ENCODE data around the gene RAB3GAP1. TPM values are rescaled to one million over a fixed set of nuclear protein-coding genes. Genes with fewer than 3 reads are reported as not detected.

Gene RAB3GAP1
- total RNA-seq, 1 experiment from 2014 or later = 36.8 TPM

- no peak overlapping the region for H3K4me2 ChIP-seq
- H3K36me3 ChIP-seq (ENCODE audit: low read depth) = peaks cover 11% of the 10 kb centered on the region; the same call in 1 of the 2 replicates
- BruUV-seq (replicated peaks) = no TSS peak
- H3K27ac ChIP-seq = no peak overlapping the region
- no peak overlapping the region for H2AFZ ChIP-seq
- no peaks in the 10 kb centered on the region for H3F3A ChIP-seq (ENCODE audit: insufficient read depth, low read depth)
- no peaks in the 10 kb centered on the region for H3K9me3 ChIP-seq (ENCODE audit: insufficient read depth, low read depth)
- no peak for DNase-seq
- H3K4me1 ChIP-seq (replicated peaks; ENCODE audit: insufficient read depth) = no peaks in the 10 kb centered on the region
- intact Hi-C loops (cut with micrococcal nuclease; ENCODE audit: unreplicated experiment) = no loop called here
- CTCF ChIA-PET = no interaction called here
- H4K20me1 ChIP-seq (ENCODE audit: insufficient read depth) = 0 out of 2 replicates have a peak, but pooled peaks cover 3% of the 10 kb centered on the region
- no peak overlapping the region for H3K4me3 ChIP-seq
- H3K27me3 ChIP-seq (ENCODE audit: insufficient read depth, low read depth) = no peaks in the 10 kb centered on the region
- no peak for TF ChIP-seq EZH2 (IDR thresholded peaks at IDR 0.05; ENCODE audit: low read depth)
- TF ChIP-seq CTCF (conservative IDR thresholded peaks at IDR 0.05) = no peak
- no peaks in the 10 kb centered on the region for H3K79me2 ChIP-seq (ENCODE audit: low read depth)
- no peaks in the 10 kb centered on the region for H3K9me2 ChIP-seq (ENCODE audit: insufficient read depth)
- POLR2A ChIA-PET (ENCODE audit: unreplicated experiment) = no interaction called here
Observed at GRCh38 chr2:135169900-135170753, 118.0 kb downstream of the RAB3GAP1 start.

- CTCF ChIA-PET = no interaction called here
- Histone ChIP-seq H3K36me3 (ENCODE audit: low read depth) (peaks cover 13% of the 10 kb centered on the region; the same call in 1 of the 2 replicates), H3K4me3 (no peak overlapping the region), H4K20me1 (ENCODE audit: insufficient read depth) (no peaks in the 10 kb centered on the region), H3F3A (ENCODE audit: insufficient read depth, low read depth) (peaks cover 3% of the 10 kb centered on the region; the same call in 1 of the 2 replicates), H3K4me1 (replicated peaks; ENCODE audit: insufficient read depth) (no peaks in the 10 kb centered on the region), H3K4me2 (no peak overlapping the region), H3K9me3 (ENCODE audit: insufficient read depth, low read depth) (no peaks in the 10 kb centered on the region), H2AFZ (no peak overlapping the region), H3K27ac (no peak overlapping the region), H3K27me3 (ENCODE audit: insufficient read depth, low read depth) (no peaks in the 10 kb centered on the region), H3K9me2 (ENCODE audit: insufficient read depth) (no peaks in the 10 kb centered on the region), H3K79me2 (ENCODE audit: low read depth) (no peaks in the 10 kb centered on the region)
- POLR2A ChIA-PET (ENCODE audit: unreplicated experiment) = no interaction called here
- DNase-seq = no peak
- BruUV-seq (replicated peaks) = no TSS peak
- intact Hi-C loops (cut with micrococcal nuclease; ENCODE audit: unreplicated experiment) = no loop called here
- TF ChIP-seq EZH2 (IDR thresholded peaks at IDR 0.05; ENCODE audit: low read depth) = no peak
- no peak for TF ChIP-seq CTCF (conservative IDR thresholded peaks at IDR 0.05)
Observed at GRCh38 chr2:135174049-135174809, 122.1 kb downstream of the RAB3GAP1 start.

- H3K27me3 ChIP-seq (ENCODE audit: insufficient read depth, low read depth) = no peaks in the 10 kb centered on the region
- POLR2A ChIA-PET (ENCODE audit: unreplicated experiment) = no interaction called here
- H3K4me3 ChIP-seq = no peak overlapping the region
- H3K27ac ChIP-seq = no peak overlapping the region
- no peaks in the 10 kb centered on the region for H3K9me2 ChIP-seq (ENCODE audit: insufficient read depth)
- H3K4me1 ChIP-seq (replicated peaks; ENCODE audit: insufficient read depth) = no peaks in the 10 kb centered on the region
- no peak for DNase-seq
- no peak overlapping the region for H3K4me2 ChIP-seq
- no peaks in the 10 kb centered on the region for H3K79me2 ChIP-seq (ENCODE audit: low read depth)
- H2AFZ ChIP-seq = no peak overlapping the region
- H3K36me3 ChIP-seq (ENCODE audit: low read depth) = 0 out of 2 replicates have a peak, but pooled peaks cover 9% of the 10 kb centered on the region
- H3F3A ChIP-seq (ENCODE audit: insufficient read depth, low read depth) = peaks cover 3% of the 10 kb centered on the region; the same call in 1 of the 2 replicates
- BruUV-seq (replicated peaks) = no TSS peak
- no peaks in the 10 kb centered on the region for H4K20me1 ChIP-seq (ENCODE audit: insufficient read depth)
- no peaks in the 10 kb centered on the region for H3K9me3 ChIP-seq (ENCODE audit: insufficient read depth, low read depth)
- CTCF ChIA-PET = no interaction called here
- intact Hi-C loops (cut with micrococcal nuclease; ENCODE audit: unreplicated experiment) = no loop called here
- TF ChIP-seq CTCF (conservative IDR thresholded peaks at IDR 0.05) (no peak), EZH2 (IDR thresholded peaks at IDR 0.05; ENCODE audit: low read depth) (no peak)
Observed at GRCh38 chr2:135174810-135175093, 122.7 kb downstream of the RAB3GAP1 start.
